ENCODE data around the gene NCOR2.

DNA sequence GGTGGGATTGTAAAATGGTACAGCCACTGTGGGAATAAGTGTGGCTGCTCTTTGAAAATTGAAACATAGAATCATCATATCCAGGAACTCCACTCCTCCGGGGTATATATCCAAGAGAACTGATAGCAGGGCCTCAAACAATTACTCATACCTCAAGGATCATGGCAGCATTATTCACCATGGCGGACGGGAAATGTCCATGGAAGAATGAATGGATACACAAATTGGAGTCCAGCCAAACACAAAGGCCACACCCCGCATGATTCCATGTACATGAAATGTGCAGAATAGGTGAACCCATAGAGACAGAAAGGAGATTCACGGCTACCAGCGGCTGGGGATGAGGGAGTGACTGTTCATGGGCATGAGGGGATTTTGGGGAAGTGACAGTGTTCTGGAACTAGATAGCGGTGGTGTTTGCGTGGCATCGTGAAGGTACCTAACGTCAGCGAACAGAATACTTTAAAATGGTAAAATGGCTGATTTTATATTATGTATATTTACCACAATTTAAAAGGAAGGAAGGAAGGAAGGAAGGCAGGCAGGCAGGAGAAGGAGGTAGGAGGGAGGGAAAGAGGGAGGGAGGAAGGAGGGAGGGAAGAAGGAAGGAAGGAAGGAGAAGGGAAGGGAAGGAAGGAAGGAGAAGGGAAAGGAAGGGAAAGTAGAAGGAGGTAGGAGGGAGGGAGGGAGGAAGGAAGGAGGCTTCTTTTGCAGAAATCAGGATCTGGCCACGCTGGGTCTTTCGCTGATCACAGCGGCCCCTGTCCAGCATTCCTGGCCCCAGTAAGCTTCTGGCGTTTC is 14.1 kb upstream of the NCOR2 start:
- no peak for TF ChIP-seq POLR2A (IDR thresholded peaks at IDR 0.05)
- TF ChIP-seq, protein P1, sequence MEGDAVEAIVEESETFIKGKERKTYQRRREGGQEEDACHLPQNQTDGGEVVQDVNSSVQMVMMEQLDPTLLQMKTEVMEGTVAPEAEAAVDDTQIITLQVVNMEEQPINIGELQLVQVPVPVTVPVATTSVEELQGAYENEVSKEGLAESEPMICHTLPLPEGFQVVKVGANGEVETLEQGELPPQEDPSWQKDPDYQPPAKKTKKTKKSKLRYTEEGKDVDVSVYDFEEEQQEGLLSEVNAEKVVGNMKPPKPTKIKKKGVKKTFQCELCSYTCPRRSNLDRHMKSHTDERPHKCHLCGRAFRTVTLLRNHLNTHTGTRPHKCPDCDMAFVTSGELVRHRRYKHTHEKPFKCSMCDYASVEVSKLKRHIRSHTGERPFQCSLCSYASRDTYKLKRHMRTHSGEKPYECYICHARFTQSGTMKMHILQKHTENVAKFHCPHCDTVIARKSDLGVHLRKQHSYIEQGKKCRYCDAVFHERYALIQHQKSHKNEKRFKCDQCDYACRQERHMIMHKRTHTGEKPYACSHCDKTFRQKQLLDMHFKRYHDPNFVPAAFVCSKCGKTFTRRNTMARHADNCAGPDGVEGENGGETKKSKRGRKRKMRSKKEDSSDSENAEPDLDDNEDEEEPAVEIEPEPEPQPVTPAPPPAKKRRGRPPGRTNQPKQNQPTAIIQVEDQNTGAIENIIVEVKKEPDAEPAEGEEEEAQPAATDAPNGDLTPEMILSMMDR (IDR thresholded peaks at IDR 0.05) = no peak
